Ureter (tissue), 1 donor: Measurements from ENCODE around the gene CHST8. TPM values are rescaled to one million over a fixed set of nuclear protein-coding genes. Genes with fewer than 3 reads are reported as not detected.

Experiments
- DNase-seq: peaks from one replicate; pipeline ENCODE4 v3.0.0-alpha.2; 2020; ENCODE audit warnings: low spot score
- total RNA-seq: library from RNA; stranded (reverse); gene quantifications from one replicate; pipeline ENCODE4 v1.2.4, GENCODE V29; 2023
- donor health status: DM: yes; HTN: yes; CAD: no.

CHST8 gene
- total RNA-seq, 1 donor from 2014 or later, result 0.89 TPM

GRCh38 chr19:33769208-33769607 lies 147.5 kb downstream of the CHST8 start:
- no peak for DNase-seq

GRCh38 chr19:33770107-33770506 lies 148.4 kb downstream of the CHST8 start:
- DNase-seq, result no peak

- peak; percentile 79 for DNase-seq
Measured at GRCh38 chr19:33771384-33772101, 149.8 kb downstream of the CHST8 start.

- no peak for DNase-seq
Measured at GRCh38 chr19:33772102-33772857, 150.5 kb downstream of the CHST8 start.

GRCh38 chr19:33772858-33773180 lies 151.1 kb downstream of the CHST8 start:
- no peak for DNase-seq

GRCh38 chr19:33773704-33774624 lies 152.2 kb downstream of the CHST8 start:
- DNase-seq, result no peak

- no peak for DNase-seq
Measured at GRCh38 chr19:33774751-33775150, 153.0 kb downstream of the CHST8 start.

- no peak for DNase-seq
Measured at GRCh38 chr19:33775731-33776487, 154.2 kb downstream of the CHST8 start.

GRCh38 chr19:33777351-33777750 lies 155.6 kb downstream of the CHST8 start:
- DNase-seq, result no peak

GRCh38 chr19:33777753-33778088 lies 156.0 kb downstream of the CHST8 start:
- no peak for DNase-seq

GRCh38 chr19:33778089-33778791 lies 156.5 kb downstream of the CHST8 start:
- DNase-seq, result peak; percentile 87

- no peak for DNase-seq
Measured at GRCh38 chr19:33779849-33780248, 158.1 kb downstream of the CHST8 start.

- no peak for DNase-seq
Measured at GRCh38 chr19:33780251-33780650, 158.5 kb downstream of the CHST8 start.

GRCh38 chr19:33780746-33781145 lies 159.0 kb downstream of the CHST8 start:
- DNase-seq, result no peak

- no peak for DNase-seq
Measured at GRCh38 chr19:33781415-33781935, 159.7 kb downstream of the CHST8 start.

- no peak for DNase-seq
Measured at GRCh38 chr19:33781996-33782395, 160.2 kb downstream of the CHST8 start.

GRCh38 chr19:33784432-33784831 lies 162.7 kb downstream of the CHST8 start:
- DNase-seq, result no peak

GRCh38 chr19:33785795-33786194 lies 164.0 kb downstream of the CHST8 start:
- no peak for DNase-seq

- DNase-seq, result no peak
Measured at GRCh38 chr19:33788676-33789075, 166.9 kb downstream of the CHST8 start.

GRCh38 chr19:33789344-33789743 lies 167.6 kb downstream of the CHST8 start:
- DNase-seq, result no peak
